Measurements from ENCODE around the gene PDPK1. TPM values are rescaled to one million over a fixed set of nuclear protein-coding genes. Genes with fewer than 3 reads are reported as not detected.

Gene PDPK1
- total RNA-seq, 1 experiment from 2014 or later: 32.3 TPM

DNA sequence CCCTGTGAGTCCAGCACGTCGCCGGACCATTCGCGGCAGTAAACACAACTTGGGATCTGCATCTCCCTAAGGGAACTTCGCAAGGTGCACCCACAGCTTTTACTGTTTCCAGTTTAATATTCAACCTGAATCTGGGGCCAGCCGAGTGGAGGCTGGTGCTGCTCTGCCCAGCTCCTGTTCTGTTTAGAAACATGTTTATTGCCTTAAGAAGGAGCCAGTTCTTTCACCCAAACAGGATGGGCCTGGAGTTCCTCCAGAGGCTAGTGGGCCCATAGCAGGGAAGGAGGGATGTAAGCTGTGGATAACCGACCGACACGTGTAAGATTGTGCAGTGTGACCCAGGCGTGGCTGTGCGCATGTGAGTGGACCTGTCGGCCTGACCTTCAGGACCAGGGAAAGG lies 45.5 kb upstream of the PDPK1 start:
- intact Hi-C loops (cut with micrococcal nuclease): no loop called here
- DNase-seq (ENCODE audit: unreplicated experiment): no peak
- Mint-ChIP-seq H3K36me3 (ENCODE audit: insufficient read depth, unreplicated experiment) (peaks cover 6% of the 10 kb centered on the region), H3K4me1 (ENCODE audit: insufficient read depth, unreplicated experiment) (peaks cover 2% of the 10 kb centered on the region), H3K4me3 (ENCODE audit: unreplicated experiment) (no peak overlapping the region), H3K27me3 (ENCODE audit: insufficient read depth, unreplicated experiment) (no peaks in the 10 kb centered on the region), H3K9me3 (ENCODE audit: unreplicated experiment) (no peaks in the 10 kb centered on the region), H3K27ac (ENCODE audit: low read depth, unreplicated experiment) (no peak overlapping the region)
- TF ChIP-seq, protein P1, sequence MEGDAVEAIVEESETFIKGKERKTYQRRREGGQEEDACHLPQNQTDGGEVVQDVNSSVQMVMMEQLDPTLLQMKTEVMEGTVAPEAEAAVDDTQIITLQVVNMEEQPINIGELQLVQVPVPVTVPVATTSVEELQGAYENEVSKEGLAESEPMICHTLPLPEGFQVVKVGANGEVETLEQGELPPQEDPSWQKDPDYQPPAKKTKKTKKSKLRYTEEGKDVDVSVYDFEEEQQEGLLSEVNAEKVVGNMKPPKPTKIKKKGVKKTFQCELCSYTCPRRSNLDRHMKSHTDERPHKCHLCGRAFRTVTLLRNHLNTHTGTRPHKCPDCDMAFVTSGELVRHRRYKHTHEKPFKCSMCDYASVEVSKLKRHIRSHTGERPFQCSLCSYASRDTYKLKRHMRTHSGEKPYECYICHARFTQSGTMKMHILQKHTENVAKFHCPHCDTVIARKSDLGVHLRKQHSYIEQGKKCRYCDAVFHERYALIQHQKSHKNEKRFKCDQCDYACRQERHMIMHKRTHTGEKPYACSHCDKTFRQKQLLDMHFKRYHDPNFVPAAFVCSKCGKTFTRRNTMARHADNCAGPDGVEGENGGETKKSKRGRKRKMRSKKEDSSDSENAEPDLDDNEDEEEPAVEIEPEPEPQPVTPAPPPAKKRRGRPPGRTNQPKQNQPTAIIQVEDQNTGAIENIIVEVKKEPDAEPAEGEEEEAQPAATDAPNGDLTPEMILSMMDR (IDR thresholded peaks at IDR 0.05; ENCODE audit: unreplicated experiment): no peak
- BruUV-seq (replicated peaks): no TSS peak
- CTCF ChIA-PET: interaction anchor here (0.6 kb wide), 1 partner anchor 223 kb away, joined by 3 read pairs; no protein-coding TSS in a partner anchor
- POLR2A ChIA-PET: no interaction called here

DNA sequence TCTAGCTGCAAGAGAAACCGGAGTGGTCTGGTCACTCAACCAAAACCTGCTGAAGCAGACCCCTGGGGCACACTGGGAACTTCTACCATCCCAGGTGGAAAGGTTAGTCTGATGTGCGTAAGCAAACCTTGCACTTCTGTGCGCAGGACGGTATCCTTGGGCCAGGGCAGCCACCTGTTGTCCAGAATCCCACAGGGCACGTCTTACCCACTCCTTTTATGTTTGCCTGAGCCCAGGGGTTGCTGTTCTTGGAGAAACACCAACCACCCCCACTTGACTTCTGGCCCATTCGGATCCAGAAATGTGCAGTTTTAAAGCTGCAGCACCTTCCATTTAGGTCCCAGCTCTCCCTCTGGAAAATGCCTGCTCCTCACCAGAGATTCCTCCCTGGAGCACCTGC lies 44.2 kb upstream of the PDPK1 start:
- H3K27ac Mint-ChIP-seq (ENCODE audit: low read depth, unreplicated experiment): no peak overlapping the region
- CTCF ChIA-PET: interaction anchor here (0.6 kb wide), 1 partner anchor 9 kb away, joined by 3 read pairs; no protein-coding TSS in a partner anchor
- intact Hi-C loops (cut with micrococcal nuclease): no loop called here
- H3K4me1 Mint-ChIP-seq (ENCODE audit: insufficient read depth, unreplicated experiment): peaks cover 5% of the 10 kb centered on the region
- DNase-seq (ENCODE audit: unreplicated experiment): no peak
- peaks cover 13% of the 10 kb centered on the region for H3K36me3 Mint-ChIP-seq (ENCODE audit: insufficient read depth, unreplicated experiment)
- POLR2A ChIA-PET: no interaction called here
- no TSS peak for BruUV-seq (replicated peaks)
- no peaks in the 10 kb centered on the region for H3K9me3 Mint-ChIP-seq (ENCODE audit: unreplicated experiment)
- TF ChIP-seq, protein P1 (IDR thresholded peaks at IDR 0.05; ENCODE audit: unreplicated experiment): no peak
- H3K4me3 Mint-ChIP-seq (ENCODE audit: unreplicated experiment): no peak overlapping the region
- no peaks in the 10 kb centered on the region for H3K27me3 Mint-ChIP-seq (ENCODE audit: insufficient read depth, unreplicated experiment)

DNA sequence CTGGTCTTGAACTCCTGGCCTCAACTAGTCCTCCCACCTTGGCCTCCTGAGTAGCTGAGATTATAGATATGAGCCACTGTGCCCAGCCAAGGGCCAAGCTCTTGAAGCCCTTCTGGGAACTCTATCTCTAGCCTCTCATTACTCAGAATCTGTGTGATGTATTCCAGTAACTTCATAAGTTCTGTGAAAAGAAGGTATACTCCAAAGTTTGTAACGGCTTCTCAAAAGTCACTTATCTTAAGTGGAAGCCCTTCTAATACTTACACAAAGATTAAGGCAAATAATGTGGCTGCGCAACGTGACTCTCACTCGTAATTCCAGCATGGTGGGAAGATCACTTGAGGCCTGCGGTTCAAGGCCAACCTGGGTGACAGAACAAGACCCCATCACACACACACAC lies 43.2 kb upstream of the PDPK1 start:
- CTCF ChIA-PET: no interaction called here
- TF ChIP-seq, protein P1 (IDR thresholded peaks at IDR 0.05; ENCODE audit: unreplicated experiment): no peak
- no peaks in the 10 kb centered on the region for H3K27me3 Mint-ChIP-seq (ENCODE audit: insufficient read depth, unreplicated experiment)

DNA sequence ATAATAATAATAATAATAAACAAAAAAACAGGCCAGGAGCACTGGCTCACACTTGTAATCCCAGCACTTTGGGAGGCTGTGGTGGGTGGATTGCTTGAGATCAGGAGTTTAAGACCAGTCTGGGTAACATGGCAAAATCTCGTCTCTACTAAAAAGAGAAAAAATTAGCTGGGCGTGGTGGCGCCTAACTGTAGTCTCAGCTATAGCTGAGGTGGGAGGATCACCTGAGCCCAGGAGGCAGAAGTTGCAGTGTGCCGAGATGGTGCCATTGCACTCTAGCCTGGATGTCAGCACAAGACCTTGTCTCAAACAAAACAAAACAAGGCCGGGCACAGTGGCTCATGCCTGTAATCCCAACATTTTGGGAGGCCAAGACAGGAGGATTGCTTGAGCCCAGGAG lies 42.8 kb upstream of the PDPK1 start:
- TF ChIP-seq, protein P1 (IDR thresholded peaks at IDR 0.05; ENCODE audit: unreplicated experiment): no peak
- no peaks in the 10 kb centered on the region for H3K9me3 Mint-ChIP-seq (ENCODE audit: unreplicated experiment)
- intact Hi-C loops (cut with micrococcal nuclease): no loop called here
- CTCF ChIA-PET: no interaction called here
- no peaks in the 10 kb centered on the region for H3K27me3 Mint-ChIP-seq (ENCODE audit: insufficient read depth, unreplicated experiment)
- no peak overlapping the region for H3K27ac Mint-ChIP-seq (ENCODE audit: low read depth, unreplicated experiment)
- no peak for DNase-seq (ENCODE audit: unreplicated experiment)
- no TSS peak for BruUV-seq (replicated peaks)
- peaks cover 13% of the 10 kb centered on the region for H3K36me3 Mint-ChIP-seq (ENCODE audit: insufficient read depth, unreplicated experiment)
- H3K4me3 Mint-ChIP-seq (ENCODE audit: unreplicated experiment): no peak overlapping the region
- POLR2A ChIA-PET: no interaction called here
- H3K4me1 Mint-ChIP-seq (ENCODE audit: insufficient read depth, unreplicated experiment): peaks cover 5% of the 10 kb centered on the region

More for the DNA sequence above, 43.2 kb upstream of the PDPK1 start:
- BruUV-seq (replicated peaks): no TSS peak
- Mint-ChIP-seq H3K36me3 (ENCODE audit: insufficient read depth, unreplicated experiment) (peaks cover 13% of the 10 kb centered on the region), H3K4me1 (ENCODE audit: insufficient read depth, unreplicated experiment) (peaks cover 5% of the 10 kb centered on the region), H3K27ac (ENCODE audit: low read depth, unreplicated experiment) (no peak overlapping the region), H3K4me3 (ENCODE audit: unreplicated experiment) (no peak overlapping the region), H3K9me3 (ENCODE audit: unreplicated experiment) (no peaks in the 10 kb centered on the region)
- POLR2A ChIA-PET: no interaction called here
- intact Hi-C loops (cut with micrococcal nuclease): no loop called here
- DNase-seq (ENCODE audit: unreplicated experiment): no peak

All from MCF 10A (cell line).